Mesenchymal stem cell (in vitro differentiated cells and primary cell): ENCODE measurements around the gene ZNF71.

Experiments used
- DNase-seq: peaks from one replicate; pipeline ENCODE4 v3.0.0-alpha.2; 2013
- H2AFZ ChIP-seq: one replicate; pipeline ENCODE4 v1.6.1; 2013; ENCODE audit warnings: low read depth, mild to moderate bottlenecking, control low read depth, inconsistent platforms, low read length, moderate library complexity
- H2AK5ac ChIP-seq: 2 replicates; pipeline ENCODE4 v1.6.1; 2013; ENCODE audit warnings: low read length, moderate library complexity, mild to moderate bottlenecking, inconsistent platforms; ENCODE audit not compliant: severe bottlenecking
- H2BK120ac ChIP-seq: one replicate; pipeline ENCODE4 v1.6.1; 2013; ENCODE audit warnings: low read depth, mild to moderate bottlenecking, inconsistent platforms, low read length, moderate library complexity
- H2BK12ac ChIP-seq, 2 experiments: one replicate each; pipeline ENCODE4 v1.6.1; 2013; ENCODE audit warnings: inconsistent platforms in 2 of 2, low read length in 2 of 2, mild to moderate bottlenecking in 2 of 2, moderate library complexity in 2 of 2, control low read depth in 1 of 2
- H2BK15ac ChIP-seq: one replicate; pipeline ENCODE4 v1.6.1; 2013; ENCODE audit warnings: mild to moderate bottlenecking, low read depth, inconsistent platforms; ENCODE audit not compliant: poor library complexity, severe bottlenecking
- H2BK5ac ChIP-seq: 2 replicates; pipeline ENCODE4 v1.6.1; 2013; ENCODE audit warnings: low read depth, mild to moderate bottlenecking, low read length, control low read depth, inconsistent platforms; ENCODE audit not compliant: poor library complexity, severe bottlenecking
- H3K14ac ChIP-seq, 2 experiments: one replicate each; pipeline ENCODE4 v1.6.1; 2013; ENCODE audit warnings: inconsistent platforms in 2 of 2, low read length in 2 of 2, control low read depth in 1 of 2, mild to moderate bottlenecking in 1 of 2, moderate library complexity in 1 of 2
- H3K18ac ChIP-seq, 2 experiments: one replicate each; pipeline ENCODE4 v1.6.1; 2013; ENCODE audit warnings: inconsistent platforms in 2 of 2, low read length in 2 of 2, control low read depth in 1 of 2, low read depth in 1 of 2, mild to moderate bottlenecking in 1 of 2
- H3K23ac ChIP-seq, 2 experiments: one replicate each; pipeline ENCODE4 v1.6.1; 2013; ENCODE audit warnings: inconsistent platforms in 2 of 2, low read length in 2 of 2, mild to moderate bottlenecking in 2 of 2, moderate library complexity in 2 of 2, control low read depth in 1 of 2
- H3K27ac ChIP-seq: 2 replicates; pipeline ENCODE4 v1.5.1; 2013; ENCODE audit warnings: mild to moderate bottlenecking, moderate library complexity, low read length, control low read depth, inconsistent platforms; ENCODE audit not compliant: poor library complexity, severe bottlenecking
- H3K27me3 ChIP-seq, 2 experiments: 2 replicates each; pipeline versions ENCODE4 v1.6.1 to v1.7.0; 2013; ENCODE audit warnings: low read length in 2 of 2, mild to moderate bottlenecking in 2 of 2, moderate library complexity in 2 of 2, control low read depth in 1 of 2, inconsistent platforms in 1 of 2; ENCODE audit not compliant: control insufficient read depth in 1 of 2, insufficient read depth in 1 of 2
- H3K36me3 ChIP-seq, 2 experiments: 2 replicates each; pipeline versions ENCODE4 v1.6.1 to v1.7.0; 2013; ENCODE audit warnings: low read length in 2 of 2, control low read depth in 1 of 2, inconsistent platforms in 1 of 2, low read depth in 1 of 2, mild to moderate bottlenecking in 1 of 2; ENCODE audit not compliant: insufficient read depth in 2 of 2, control insufficient read depth in 1 of 2
- H3K4ac ChIP-seq, 2 experiments: one replicate each; pipeline ENCODE4 v1.6.1; 2013; ENCODE audit warnings: inconsistent platforms in 2 of 2, low read length in 2 of 2, mild to moderate bottlenecking in 2 of 2, moderate library complexity in 2 of 2, control low read depth in 1 of 2, low read depth in 1 of 2
- H3K4me1 ChIP-seq: 2 replicates; pipeline ENCODE4 v1.6.1; 2013; ENCODE audit warnings: low read depth, low read length, control low read depth; ENCODE audit not compliant: control insufficient read depth, insufficient read depth
- H3K4me2 ChIP-seq: 2 replicates; pipeline ENCODE4 v1.6.1; 2013; ENCODE audit warnings: low read length, mild to moderate bottlenecking, inconsistent platforms; ENCODE audit not compliant: poor library complexity, severe bottlenecking
- H3K4me3 ChIP-seq, 2 experiments: 2 replicates each; pipeline versions ENCODE4 v1.5.1 to v1.7.0; 2013; ENCODE audit warnings: low read length in 2 of 2, mild to moderate bottlenecking in 2 of 2, control low read depth in 1 of 2, low read depth in 1 of 2; ENCODE audit not compliant: insufficient read depth in 1 of 2
- H3K79me1 ChIP-seq: replicated peaks from 2 replicates; pipeline ENCODE4 v1.6.1; 2013; ENCODE audit warnings: mild to moderate bottlenecking, control low read depth, low read length, inconsistent platforms; ENCODE audit not compliant: poor library complexity, severe bottlenecking
- H3K9ac ChIP-seq: 2 replicates; pipeline ENCODE4 v1.7.0; 2013; ENCODE audit warnings: mild to moderate bottlenecking, low read length, moderate library complexity
- H3K9me3 ChIP-seq: 2 replicates; pipeline ENCODE4 v1.7.0; 2013; ENCODE audit warnings: mild to moderate bottlenecking, low read length; ENCODE audit not compliant: control insufficient read depth
- H4K8ac ChIP-seq: one replicate; pipeline ENCODE4 v1.6.1; 2013; ENCODE audit warnings: inconsistent platforms, mild to moderate bottlenecking, low read length, moderate library complexity
- H4K91ac ChIP-seq: one replicate; pipeline ENCODE4 v1.6.1; 2013; ENCODE audit warnings: mild to moderate bottlenecking, low read length, inconsistent platforms
- WGBS: methylation state at CpG from one replicate; pipeline ENCODE4 v1.1.7; 2013; ENCODE audit warnings: mixed read lengths; 5-methylcytosine and 5-hydroxymethylcytosine counted together

The ZNF71 gene

GRCh38 chr19:56566904-56567273 is 28.2 kb upstream of the ZNF71 start:
- Histone ChIP-seq H2BK12ac (no peak overlapping the region), H3K23ac (no peak overlapping the region), H3K36me3 (peaks cover 15 to 34% of the 10 kb centered on the region in 2 experiments), H3K4me2 (peak overlapping the region; percentile 52), H3K79me1 (peaks cover 14% of the 10 kb centered on the region), H3K4ac (peak overlapping the region in 1 of 2 experiments; percentile 52), H2AFZ (peak overlapping the region; percentile 59), H3K27ac (peak overlapping the region; percentile 52), H3K14ac (peak overlapping the region in 1 of 2 experiments; percentile 84), H3K4me1 (peaks cover 3% of the 10 kb centered on the region), H3K9me3 (peaks cover 87% of the 10 kb centered on the region), H2AK5ac (no peak overlapping the region), H3K4me3 (peak overlapping the region; percentile 71 to 97), H3K9ac (peak overlapping the region; percentile 93), H3K18ac (peak overlapping the region in 1 of 2 experiments; percentile 81), H2BK15ac (no peak overlapping the region), H2BK120ac (no peak overlapping the region), H4K8ac (peak overlapping the region; percentile 55), H2BK5ac (no peak overlapping the region), H4K91ac (no peak overlapping the region), H3K27me3 (no peaks in the 10 kb centered on the region)
- DNase-seq: no peak
- WGBS: 4% methylated on average over 23 of the region's 23 CpGs

GRCh38 chr19:56567274-56568120 is 27.6 kb upstream of the ZNF71 start, which contains the start of gene ZNF470:
TSS of gene ZNF470 (plus strand) at chr19:56567468. CDS start at chr19:56570312, 2,844 bp downstream.
- Histone ChIP-seq H2BK120ac (peak within 1 kb of the TSS; percentile 15), H3K27ac (peak within 1 kb of the TSS; percentile 52), H4K8ac (peak within 1 kb of the TSS; percentile 61), H3K36me3 (peaks cover 15 to 37% of the 10 kb centered on the region in 2 experiments), H3K4me2 (peak within 1 kb of the TSS; percentile 72), H3K18ac (peak within 1 kb of the TSS; percentile 72 to 93), H3K27me3 (no peaks in the 10 kb centered on the region), H2AFZ (peak within 1 kb of the TSS; percentile 72), H3K14ac (peak within 1 kb of the TSS in 1 of 2 experiments; percentile 84), H2BK15ac (no peak within 1 kb of the TSS), H3K9me3 (peaks cover 85% of the 10 kb centered on the region), H2BK5ac (no peak within 1 kb of the TSS), H3K23ac (no peak within 1 kb of the TSS), H3K4me3 (peak within 1 kb of the TSS; percentile 71 to 97), H2AK5ac (no peak within 1 kb of the TSS), H4K91ac (peak within 1 kb of the TSS; percentile 84), H3K79me1 (peaks cover 14% of the 10 kb centered on the region), H2BK12ac (peak within 1 kb of the TSS in 1 of 2 experiments; percentile 12), H3K9ac (peak within 1 kb of the TSS; percentile 93), H3K4me1 (peaks cover 3% of the 10 kb centered on the region), H3K4ac (peak within 1 kb of the TSS; percentile 52 to 70)
- DNase-seq: peak; percentile 93
- WGBS: 8% methylated on average over 43 of the region's 66 CpGs

DNA sequence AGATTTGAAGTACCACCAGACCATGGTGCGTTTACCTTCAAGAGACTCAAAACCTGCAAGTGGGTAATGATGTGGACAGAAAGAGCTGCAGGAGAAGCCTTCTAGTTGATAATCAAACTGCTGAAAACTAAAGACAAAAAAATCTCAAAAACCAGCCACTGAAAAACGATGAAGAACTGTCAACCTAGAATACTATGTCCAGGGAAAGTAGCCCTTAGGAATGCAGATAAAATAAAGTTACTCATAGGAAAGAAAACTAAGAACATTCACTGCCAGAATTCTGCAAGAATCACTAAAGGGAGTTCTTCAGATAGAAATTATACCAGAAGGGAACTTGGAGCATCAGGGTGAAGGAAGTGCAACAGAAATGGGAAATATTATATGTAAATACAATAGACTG is 22.5 kb upstream of the ZNF71 start:
- no peak overlapping the region for H4K91ac ChIP-seq
- H4K8ac ChIP-seq: no peak overlapping the region
- H3K14ac ChIP-seq: no peak overlapping the region

GRCh38 chr19:56573914-56574313 is 21.2 kb upstream of the ZNF71 start:
- no peak overlapping the region for H2BK5ac ChIP-seq
- no peak overlapping the region for H3K14ac ChIP-seq
- no peak overlapping the region for H3K9ac ChIP-seq
- peaks cover 7% of the 10 kb centered on the region for H3K79me1 ChIP-seq
- H3K4me1 ChIP-seq: no peaks in the 10 kb centered on the region
- no peak overlapping the region for H2BK15ac ChIP-seq
- H3K36me3 ChIP-seq: peaks cover 19 to 87% of the 10 kb centered on the region in 2 experiments
- no peak overlapping the region for H3K27ac ChIP-seq
- no peaks in the 10 kb centered on the region for H3K27me3 ChIP-seq
- H3K4me2 ChIP-seq: no peak overlapping the region
- H3K9me3 ChIP-seq: peaks cover 96% of the 10 kb centered on the region
- peak overlapping the region in 1 of 2 experiments; percentile 56 for H3K4me3 ChIP-seq
- no peak overlapping the region for H3K4ac ChIP-seq
- no peak overlapping the region for H2AFZ ChIP-seq
- no peak overlapping the region for H4K91ac ChIP-seq
- no peak overlapping the region for H2BK120ac ChIP-seq
- H2AK5ac ChIP-seq: no peak overlapping the region
- no peak overlapping the region for H2BK12ac ChIP-seq
- H4K8ac ChIP-seq: no peak overlapping the region
- no peak for DNase-seq
- H3K23ac ChIP-seq: no peak overlapping the region
- no CpG with 5 or more reads among the region's 3 CpGs for WGBS
- H3K18ac ChIP-seq: no peak overlapping the region

More for the DNA sequence above, 22.5 kb upstream of the ZNF71 start:
- Histone ChIP-seq H3K4me2 (no peak overlapping the region), H2AFZ (no peak overlapping the region), H3K9me3 (peaks cover 94% of the 10 kb centered on the region), H3K36me3 (peaks cover 19 to 88% of the 10 kb centered on the region in 2 experiments), H3K79me1 (peaks cover 14% of the 10 kb centered on the region), H3K27me3 (no peaks in the 10 kb centered on the region), H2BK12ac (no peak overlapping the region), H3K27ac (no peak overlapping the region), H3K23ac (no peak overlapping the region), H2BK120ac (no peak overlapping the region), H3K4me1 (peaks cover 3% of the 10 kb centered on the region), H2BK15ac (no peak overlapping the region), H2BK5ac (no peak overlapping the region), H3K4ac (no peak overlapping the region), H3K4me3 (peak overlapping the region in 1 of 2 experiments; percentile 56), H2AK5ac (no peak overlapping the region), H3K9ac (no peak overlapping the region), H3K18ac (no peak overlapping the region)
- DNase-seq: no peak
- WGBS: 100% methylated on average over 1 of the region's 2 CpGs
